Skeletal muscle tissue (tissue), 4 donors: Measurements from ENCODE around the gene SEC61G. TPM values are rescaled to one million over a fixed set of nuclear protein-coding genes. Genes with fewer than 3 reads are reported as not detected.

Experiments
- H3K27ac ChIP-seq: one replicate; pipeline ENCODE4 v1.7.0; 2013; ENCODE audit warnings: mild to moderate bottlenecking, low read depth, low read length, inconsistent platforms
- H3K27me3 ChIP-seq, 3 donors: one replicate each; pipeline ENCODE4 v1.7.0; 2013; ENCODE audit warnings: low read length in 3 of 3; ENCODE audit not compliant: control insufficient read depth in 3 of 3, insufficient read depth in 3 of 3
- H3K36me3 ChIP-seq, 3 donors: one replicate each; pipeline ENCODE4 v1.7.0; 2013; ENCODE audit warnings: low read length in 3 of 3; ENCODE audit not compliant: control insufficient read depth in 3 of 3, insufficient read depth in 3 of 3
- H3K4me1 ChIP-seq, 3 donors: one replicate each; pipeline ENCODE4 v1.7.0; 2013; ENCODE audit warnings: low read length in 3 of 3, mild to moderate bottlenecking in 3 of 3; ENCODE audit not compliant: control insufficient read depth in 3 of 3, insufficient read depth in 3 of 3
- H3K4me3 ChIP-seq, 3 donors: one replicate each; pipeline ENCODE4 v1.7.0; 2013; ENCODE audit warnings: low read length in 3 of 3
- H3K9ac ChIP-seq, 3 donors: one replicate each; pipeline ENCODE4 v1.7.0; 2013; ENCODE audit warnings: low read length in 3 of 3, mild to moderate bottlenecking in 3 of 3, moderate library complexity in 2 of 3, low read depth in 1 of 3
- H3K9me3 ChIP-seq, 3 donors: one replicate each; pipeline ENCODE4 v1.7.0; 2013; ENCODE audit warnings: low read length in 3 of 3; ENCODE audit not compliant: control insufficient read depth in 3 of 3
- total RNA-seq: library from RNA; depleted of rRNA; stranded (reverse); fragments of >200 nt; gene quantifications from one replicate; pipeline ENCODE4 v1.2.3, GENCODE V29; 2014
- donor health status: Osteomylitis.

Gene SEC61G
- total RNA-seq, 1 donor from 2014 or later, result 196 TPM

DNA sequence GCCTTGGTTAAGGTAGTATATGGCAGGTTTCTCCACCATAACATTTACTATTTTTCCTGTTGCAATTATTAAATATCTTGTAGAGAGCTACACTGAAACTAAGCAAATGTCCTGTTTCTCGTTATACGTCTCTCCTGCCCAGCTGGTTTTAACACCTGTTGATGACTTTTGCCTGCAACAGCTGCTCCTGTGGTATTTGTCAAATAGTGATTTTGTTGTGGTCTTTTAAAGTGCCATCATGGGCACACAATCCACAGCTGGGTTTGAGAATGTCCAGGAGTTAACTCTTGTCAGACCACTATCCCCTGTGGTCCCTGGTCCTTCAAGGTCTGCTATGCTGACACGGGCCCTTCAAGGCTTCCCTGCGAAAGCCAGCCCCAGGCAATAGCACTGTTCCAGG lies 24.9 kb upstream of the SEC61G start:
- H3K27me3 ChIP-seq, result peaks cover 0 to 2% (median 0%) of the 10 kb centered on the region in 3 donors
- H3K9ac ChIP-seq, result no peak overlapping the region
- no peaks in the 10 kb centered on the region for H3K36me3 ChIP-seq
- H3K9me3 ChIP-seq, result no peaks in the 10 kb centered on the region
- no peak overlapping the region for H3K27ac ChIP-seq
- H3K4me1 ChIP-seq, result peaks cover 3 to 4% (median 4%) of the 10 kb centered on the region in 3 donors
- H3K4me3 ChIP-seq, result no peak overlapping the region

- H3K4me1 ChIP-seq, result no peaks in the 10 kb centered on the region
- no peak overlapping the region for H3K27ac ChIP-seq
- no peak overlapping the region for H3K9ac ChIP-seq
- H3K36me3 ChIP-seq, result no peaks in the 10 kb centered on the region
- H3K4me3 ChIP-seq, result no peak overlapping the region
- H3K27me3 ChIP-seq, result peaks cover 0 to 2% (median 0%) of the 10 kb centered on the region in 3 donors
- no peaks in the 10 kb centered on the region for H3K9me3 ChIP-seq
Observed at GRCh38 chr7:54782829-54783228, 23.8 kb upstream of the SEC61G start.

DNA sequence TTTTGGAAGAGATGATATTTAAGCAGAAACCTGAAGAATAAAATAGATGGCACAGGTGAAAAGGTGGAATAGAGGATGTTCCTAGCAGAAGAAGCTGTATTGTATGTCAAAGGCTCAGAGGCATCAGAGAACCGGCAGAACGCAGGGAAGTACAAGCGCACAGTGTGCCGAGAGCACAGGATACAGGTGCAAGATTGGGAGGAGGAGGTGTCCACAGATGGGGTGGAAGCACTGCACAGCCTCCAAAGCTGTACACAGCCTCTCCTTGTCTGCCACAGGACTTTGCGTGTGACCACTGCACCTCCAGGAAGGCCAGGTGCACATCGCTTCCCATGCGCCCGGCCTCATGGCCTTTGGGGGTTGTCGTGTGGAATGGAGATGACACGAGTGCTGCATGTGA lies 23.3 kb upstream of the SEC61G start:
- H3K9ac ChIP-seq, result no peak overlapping the region
- H3K27ac ChIP-seq, result no peak overlapping the region
- H3K4me1 ChIP-seq, result no peaks in the 10 kb centered on the region
- no peaks in the 10 kb centered on the region for H3K36me3 ChIP-seq
- H3K27me3 ChIP-seq, result peaks cover 0 to 2% (median 0%) of the 10 kb centered on the region in 3 donors
- H3K9me3 ChIP-seq, result no peaks in the 10 kb centered on the region
- no peak overlapping the region for H3K4me3 ChIP-seq

GRCh38 chr7:54781134-54781920 lies 22.3 kb upstream of the SEC61G start:
- H3K4me1 ChIP-seq, result no peaks in the 10 kb centered on the region
- H3K4me3 ChIP-seq, result no peak overlapping the region
- H3K27ac ChIP-seq, result no peak overlapping the region
- H3K9ac ChIP-seq, result no peak overlapping the region
- H3K9me3 ChIP-seq, result no peaks in the 10 kb centered on the region
- H3K27me3 ChIP-seq, result peaks cover 0 to 2% (median 0%) of the 10 kb centered on the region in 3 donors
- no peaks in the 10 kb centered on the region for H3K36me3 ChIP-seq

- H3K9me3 ChIP-seq, result no peaks in the 10 kb centered on the region
- no peaks in the 10 kb centered on the region for H3K4me1 ChIP-seq
- no peak overlapping the region for H3K9ac ChIP-seq
- H3K4me3 ChIP-seq, result no peak overlapping the region
- H3K27me3 ChIP-seq, result peaks cover 0 to 2% (median 0%) of the 10 kb centered on the region in 3 donors
- H3K27ac ChIP-seq, result no peak overlapping the region
- H3K36me3 ChIP-seq, result no peaks in the 10 kb centered on the region
Observed at GRCh38 chr7:54780490-54780889, 21.5 kb upstream of the SEC61G start.

- Histone ChIP-seq H3K9ac (no peak overlapping the region), H3K27ac (no peak overlapping the region), H3K27me3 (peaks cover 0 to 2% (median 0%) of the 10 kb centered on the region in 3 donors), H3K4me3 (no peak overlapping the region), H3K9me3 (no peaks in the 10 kb centered on the region), H3K4me1 (peaks cover 0 to 2% (median 0%) of the 10 kb centered on the region in 3 donors), H3K36me3 (no peaks in the 10 kb centered on the region)
Observed at GRCh38 chr7:54778696-54779540, 19.9 kb upstream of the SEC61G start.

GRCh38 chr7:54778166-54778565 lies 19.2 kb upstream of the SEC61G start:
- H3K9ac ChIP-seq, result no peak overlapping the region
- H3K36me3 ChIP-seq, result no peaks in the 10 kb centered on the region
- no peaks in the 10 kb centered on the region for H3K9me3 ChIP-seq
- H3K27ac ChIP-seq, result no peak overlapping the region
- H3K4me1 ChIP-seq, result peaks cover 0 to 4% (median 0%) of the 10 kb centered on the region in 3 donors
- peaks cover 0 to 2% (median 0%) of the 10 kb centered on the region in 3 donors for H3K27me3 ChIP-seq
- H3K4me3 ChIP-seq, result no peak overlapping the region

- Histone ChIP-seq H3K9ac (no peak overlapping the region), H3K4me1 (peaks cover 0 to 4% (median 0%) of the 10 kb centered on the region in 3 donors), H3K9me3 (no peaks in the 10 kb centered on the region), H3K4me3 (no peak overlapping the region), H3K36me3 (no peaks in the 10 kb centered on the region), H3K27ac (no peak overlapping the region), H3K27me3 (no peaks in the 10 kb centered on the region)
Observed at GRCh38 chr7:54774785-54775740, 16.1 kb upstream of the SEC61G start.
